Stimulated activated CD4-positive, alpha-beta T cell treated with anti-CD3 and anti-CD28 coated beads, TNF-alpha, amount 100 ng/mL, for 48 hours (primary cell): ENCODE results near the gene SLC22A14.
A peak's percentile ranks its signal among the peaks of the same experiment; 100 is the strongest.

Experiments
- DNase-seq, 3 donors: peaks; one replicate each; pipeline ENCODE4 v3.0.0-alpha.2; 2020; ENCODE audit warnings: low read depth in 3 of 3

The SLC22A14 gene

GRCh38 chr3:38345879-38346586, 63.9 kb downstream of the SLC22A14 start:
- no peak for DNase-seq

DNA sequence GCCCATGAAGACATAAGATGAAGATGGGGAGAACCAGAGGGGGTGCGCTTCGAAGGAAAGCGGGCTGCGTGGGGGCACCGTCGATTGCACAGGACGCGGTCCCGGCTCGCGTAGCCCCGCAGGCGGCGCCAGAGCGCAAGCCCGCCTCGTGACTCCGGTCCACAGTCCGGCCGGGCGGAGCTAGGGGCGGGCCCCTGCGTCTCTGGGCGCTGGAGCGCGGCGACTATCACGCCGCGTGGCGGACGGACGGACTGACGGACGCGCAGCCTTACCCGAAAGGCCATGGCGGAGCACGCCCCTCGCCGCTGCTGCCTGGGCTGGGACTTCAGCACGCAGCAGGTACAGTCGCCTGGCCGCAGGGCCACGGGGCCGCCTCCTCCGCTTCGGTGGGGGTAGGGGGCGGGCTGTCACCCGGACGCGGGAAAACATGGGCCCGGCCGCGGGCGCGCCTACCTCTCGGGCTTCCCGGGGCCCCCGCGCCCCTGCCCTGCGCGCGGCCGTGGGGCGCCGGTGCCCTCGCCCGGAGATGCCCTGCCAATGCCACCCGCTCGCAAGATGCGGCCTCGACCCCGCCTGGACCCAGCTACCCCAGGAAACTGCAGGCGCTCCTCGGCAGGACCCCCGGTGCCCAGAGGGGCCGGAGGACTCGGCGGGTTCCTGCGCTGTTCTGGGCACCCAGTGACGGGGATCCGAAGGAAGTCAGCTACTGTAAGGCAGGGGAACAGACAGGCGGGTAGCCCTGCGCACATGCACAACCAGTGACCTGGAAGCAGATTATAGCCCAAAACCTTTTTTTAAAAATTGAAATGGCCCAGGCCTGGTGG, 64.7 kb downstream of the SLC22A14 start, which contains the start of gene XYLB:
Gene XYLB (plus strand): TSS at position 199 of the 824 bp plus-strand sequence. CDS start 84 bp downstream, at position 283.
- peak; percentile 60 to 80 (median 65) for DNase-seq

DNA sequence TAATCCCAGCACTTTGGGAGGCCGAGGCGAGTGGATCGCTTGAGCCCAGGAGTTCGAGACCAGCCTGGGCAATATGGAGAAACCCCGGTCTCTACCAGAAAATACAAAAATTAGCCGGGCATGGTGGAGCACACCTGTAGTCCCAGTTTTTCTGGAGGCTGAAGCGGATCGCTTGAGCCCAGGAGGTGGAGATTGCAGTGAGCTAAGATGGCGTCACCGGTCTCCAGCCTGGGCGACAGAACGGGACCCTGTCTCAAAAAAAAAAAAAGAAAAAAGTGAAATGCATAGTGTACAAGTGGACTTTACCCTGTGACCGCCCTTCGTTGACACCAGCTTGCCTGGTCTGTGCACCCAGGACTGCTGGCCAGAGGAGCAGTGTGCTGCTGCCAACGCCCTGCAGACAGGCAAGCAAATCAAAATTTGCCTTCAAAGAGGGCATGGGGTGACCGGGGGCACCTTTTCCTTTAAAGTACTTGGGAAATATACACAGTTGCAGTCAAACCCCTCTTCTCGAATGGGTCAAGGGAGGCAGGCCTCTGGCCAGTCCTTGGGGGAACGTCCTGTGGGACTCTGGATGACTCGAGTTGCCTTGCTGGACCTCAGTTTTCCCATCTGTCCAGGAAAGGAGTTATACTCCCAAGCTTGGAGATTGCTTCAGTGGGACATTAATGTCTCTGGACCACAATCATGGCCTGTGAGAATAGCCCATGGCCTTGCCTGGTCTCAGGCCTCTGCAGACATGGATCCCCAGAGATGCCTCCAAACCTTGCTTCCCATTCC, 65.5 kb downstream of the SLC22A14 start:
- no peak for DNase-seq

GRCh38 chr3:38348903-38349302, 66.8 kb downstream of the SLC22A14 start:
- no peak for DNase-seq

GRCh38 chr3:38349684-38350359, 67.7 kb downstream of the SLC22A14 start:
- no peak for DNase-seq

DNA sequence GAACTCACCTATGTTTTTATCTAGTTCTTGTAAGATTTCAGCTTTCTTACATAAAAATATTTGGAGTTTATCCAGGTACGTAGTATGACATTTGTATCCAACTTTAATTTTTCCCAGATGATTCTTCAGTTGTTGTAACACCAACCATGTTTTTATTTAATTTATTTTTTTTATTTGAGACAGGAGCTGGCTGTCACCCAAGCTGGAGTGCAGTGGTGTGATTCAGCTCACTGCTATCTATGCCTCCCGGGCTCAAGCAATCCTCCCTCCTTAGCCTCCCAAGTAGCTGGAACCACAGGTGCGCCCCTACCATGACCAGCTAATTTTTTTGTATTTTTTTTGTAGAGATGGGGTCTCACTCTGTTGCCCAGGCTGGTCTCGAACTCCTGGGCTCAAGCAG, 71.1 kb downstream of the SLC22A14 start:
- no peak for DNase-seq

DNA sequence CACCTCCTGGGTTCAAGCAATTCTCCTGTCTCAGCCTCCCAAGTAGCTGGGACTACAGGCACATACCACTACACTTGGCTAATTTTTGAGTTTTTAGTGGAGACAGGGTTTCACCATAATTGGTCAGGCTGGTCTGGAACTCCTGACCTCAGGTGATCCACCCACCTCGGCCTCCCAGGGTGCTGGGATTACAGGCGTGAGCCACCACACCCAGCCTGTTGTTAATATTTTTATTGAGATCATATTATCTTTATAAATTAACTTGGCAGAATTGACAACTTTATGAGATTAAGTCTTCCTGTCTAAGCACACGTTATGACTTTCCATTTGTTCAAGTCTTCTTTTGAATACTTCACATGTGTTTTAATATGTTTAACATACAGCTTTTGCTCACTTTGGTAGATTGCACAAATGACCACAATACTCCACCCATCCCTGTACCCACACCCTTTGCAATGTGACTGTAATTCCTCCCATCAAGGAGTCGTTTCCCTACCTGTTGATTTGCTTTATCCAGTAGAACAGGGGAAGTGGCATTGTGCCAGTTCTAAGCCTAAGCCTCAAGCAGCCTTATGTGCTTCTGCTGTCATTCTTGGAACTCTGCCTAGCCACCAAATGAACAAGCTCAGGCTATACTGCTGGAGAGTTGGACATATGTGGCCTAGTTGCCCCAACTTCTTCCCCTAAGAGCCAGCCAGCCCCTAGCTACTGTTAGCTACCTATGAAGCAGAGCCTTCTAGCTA, 72.7 kb downstream of the SLC22A14 start:
- no peak for DNase-seq

DNA sequence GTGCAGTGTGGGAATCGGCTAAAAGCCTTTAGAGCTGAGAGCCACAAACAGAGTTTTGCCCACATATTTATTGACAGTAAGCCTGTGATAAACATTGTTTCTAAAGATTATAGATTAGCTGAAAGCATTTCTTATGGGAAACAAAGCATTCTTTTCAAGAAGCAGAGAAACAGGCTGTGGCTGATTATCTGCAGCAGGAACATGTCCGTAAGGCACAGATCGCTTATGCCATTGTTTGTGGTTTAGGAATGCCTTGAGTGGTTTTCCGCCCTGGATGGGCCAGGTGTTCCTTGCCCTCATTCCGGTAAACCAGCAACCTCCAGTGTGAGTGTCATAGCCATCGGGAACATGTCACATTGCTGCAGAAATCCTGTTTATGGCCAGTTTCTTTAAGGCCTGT, 76.9 kb downstream of the SLC22A14 start:
- DNase-seq: no peak

GRCh38 chr3:38360345-38360744, 78.3 kb downstream of the SLC22A14 start:
- no peak for DNase-seq

DNA sequence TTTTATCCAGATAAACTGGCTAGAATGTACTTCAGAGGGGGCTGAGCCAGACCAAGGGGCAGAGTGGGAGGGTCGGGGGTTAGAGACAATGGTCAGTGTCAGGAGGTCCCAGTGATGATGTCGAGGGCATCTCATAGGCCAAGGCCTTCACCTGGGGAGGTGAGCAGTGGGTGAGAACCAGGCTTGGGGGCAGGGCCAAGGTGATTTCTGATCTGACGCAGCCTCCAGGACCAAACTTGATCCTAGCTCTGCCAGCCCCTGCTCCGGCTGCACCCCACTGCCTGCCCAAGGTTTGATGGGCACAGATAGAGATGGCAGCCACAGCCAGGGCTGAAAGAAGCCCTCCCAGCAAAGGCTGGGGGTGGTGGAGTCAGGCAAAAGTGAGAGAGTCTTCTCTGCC, 79.4 kb downstream of the SLC22A14 start:
- DNase-seq: no peak

GRCh38 chr3:38362825-38363224, 80.7 kb downstream of the SLC22A14 start:
- no peak for DNase-seq

GRCh38 chr3:38364721-38365400, 82.8 kb downstream of the SLC22A14 start:
- no peak for DNase-seq

DNA sequence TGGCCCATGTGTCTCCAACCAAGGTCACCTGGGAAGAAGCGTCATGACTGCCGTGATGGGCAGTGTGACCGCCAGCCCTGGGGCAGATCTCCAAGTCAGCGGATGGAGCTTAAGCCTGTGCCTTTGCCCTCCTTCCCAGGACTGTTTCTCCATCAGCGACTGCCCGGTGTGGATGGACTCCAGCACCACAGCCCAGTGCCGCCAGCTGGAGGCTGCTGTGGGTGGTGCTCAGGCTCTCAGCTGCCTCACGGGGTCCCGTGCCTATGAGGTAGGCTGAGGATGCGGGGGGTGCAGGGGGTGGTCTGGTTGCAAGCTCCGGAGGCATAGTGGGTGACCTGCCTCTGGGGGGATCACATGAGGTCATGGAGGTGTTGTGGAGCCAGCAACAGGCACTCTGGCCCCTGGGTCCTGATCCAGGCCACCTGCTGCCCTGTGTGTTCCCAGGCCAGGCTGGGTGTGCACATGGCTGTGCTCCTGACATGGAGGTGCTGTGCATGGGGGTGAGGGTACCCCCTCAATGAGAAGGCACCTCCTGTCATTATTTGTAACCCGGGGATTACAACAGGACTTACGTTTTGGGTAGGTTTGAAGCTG, 83.5 kb downstream of the SLC22A14 start:
- DNase-seq: no peak

GRCh38 chr3:38366082-38366481, 84.0 kb downstream of the SLC22A14 start:
- no peak for DNase-seq

- DNase-seq: no peak
Observed at GRCh38 chr3:38367779-38368178, 85.7 kb downstream of the SLC22A14 start.
